Mammary epithelial cell (primary cell): Measurements from ENCODE around the gene CNKSR3.

Source experiments
- CTCF ChIP-seq, 2 donors: IDR thresholded peaks in 1 of 2; conservative IDR thresholded peaks in 1 of 2; 2 replicates each; pipeline ENCODE4 v1.5.1; 2011 to 2012; ENCODE audit warnings: inconsistent platforms in 2 of 2, low read length in 2 of 2, mild to moderate bottlenecking in 2 of 2, control low read depth in 1 of 2, low read depth in 1 of 2; ENCODE audit not compliant: insufficient read depth in 1 of 2; ENCODE audit errors: extremely low read depth in 1 of 2
- EZH2 ChIP-seq: IDR thresholded peaks from 2 replicates; pipeline ENCODE4 v1.6.1; 2012; ENCODE audit warnings: low read length, inconsistent platforms, borderline replicate concordance

- TF ChIP-seq CTCF (conservative IDR thresholded peaks at IDR 0.05 in 1 of 2, IDR thresholded peaks at IDR 0.05 in 1 of 2; ENCODE audit: extremely low read depth in 1 of 2, insufficient read depth in 1 of 2, low read depth in 1 of 2, low read length in 2 of 2) (no peak), EZH2 (no peak)
These were observed 112.8 kb downstream of the CNKSR3 start for GRCh38 chr6:154397491-154398195.
